Measurements from ENCODE around the gene BHLHA15.

BHLHA15 gene

DNA sequence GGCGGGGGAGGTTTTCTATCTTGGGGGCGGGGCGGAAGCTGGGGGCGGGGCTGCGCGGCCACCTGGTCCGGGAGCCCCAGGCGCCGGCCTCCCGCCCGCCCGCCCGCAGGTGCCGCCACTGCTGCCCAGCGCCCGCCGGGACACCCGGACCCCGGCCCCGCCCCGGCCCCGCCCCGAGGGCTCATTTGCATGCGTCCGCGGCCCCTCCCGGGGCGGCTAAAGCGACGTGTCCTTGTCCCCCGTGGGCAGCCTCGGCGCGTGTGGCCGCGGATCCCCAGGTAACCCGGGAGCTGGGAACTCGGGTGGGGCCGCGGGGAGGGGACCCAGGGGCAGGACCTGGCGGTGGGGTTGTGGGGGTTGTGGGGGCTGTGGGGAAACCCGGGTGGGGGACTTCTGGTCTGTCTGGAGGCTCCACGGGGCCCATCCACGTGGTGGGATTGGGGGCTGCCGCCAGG is at the start of gene BHLHA15:
Gene BHLHA15, plus strand, starts transcription at position 219 of the 455 bp plus-strand sequence. CDS start 871 bp downstream, outside the sequence.
- no peak within 1 kb of the TSS for H3K27ac ChIP-seq (ENCODE audit: low read depth, low read length)
- H3K27me3 ChIP-seq (ENCODE audit: control insufficient read depth, insufficient read depth, low read length) = no peaks in the 10 kb centered on the region
- peak within 1 kb of the TSS; percentile 43 for H3K4me3 ChIP-seq (ENCODE audit: low read depth, low read length)
- no peaks in the 10 kb centered on the region for H3K9me3 ChIP-seq (ENCODE audit: control insufficient read depth, insufficient read depth, low read length)
- H3K4me1 ChIP-seq (ENCODE audit: control insufficient read depth, insufficient read depth, low read length) = no peaks in the 10 kb centered on the region
- H3K36me3 ChIP-seq (ENCODE audit: control insufficient read depth, insufficient read depth, low read length) = peaks cover 13% of the 10 kb centered on the region
- H3K9ac ChIP-seq (ENCODE audit: low read depth, low read length) = no peak within 1 kb of the TSS

DNA sequence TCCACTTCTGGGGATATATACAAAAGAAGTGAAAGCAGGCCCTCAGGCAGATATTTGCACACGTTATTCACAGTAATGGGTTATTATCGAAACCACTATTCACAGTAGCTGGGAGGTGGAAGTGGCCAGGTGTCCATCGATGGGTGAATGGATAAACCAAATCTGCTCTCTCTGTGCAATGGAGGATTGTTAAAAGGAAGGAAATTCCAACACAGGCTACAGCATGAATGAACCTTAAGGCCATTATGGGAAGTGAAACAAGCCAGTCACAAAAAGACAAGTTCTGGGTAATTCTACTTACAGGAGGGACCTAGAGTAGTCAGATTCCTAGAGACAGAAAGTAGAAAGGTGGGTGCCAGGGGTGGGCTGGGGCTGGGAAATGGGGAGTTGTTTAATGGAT is 48.5 kb upstream of the BHLHA15 start:
- Histone ChIP-seq H3K36me3 (ENCODE audit: control insufficient read depth, insufficient read depth, low read length) (peaks cover 9% of the 10 kb centered on the region), H3K4me1 (ENCODE audit: control insufficient read depth, insufficient read depth, low read length) (no peaks in the 10 kb centered on the region), H3K9ac (ENCODE audit: low read depth, low read length) (no peak overlapping the region), H3K9me3 (ENCODE audit: control insufficient read depth, insufficient read depth, low read length) (no peaks in the 10 kb centered on the region), H3K27ac (ENCODE audit: low read depth, low read length) (no peak overlapping the region), H3K4me3 (ENCODE audit: low read depth, low read length) (no peak overlapping the region), H3K27me3 (ENCODE audit: control insufficient read depth, insufficient read depth, low read length) (no peaks in the 10 kb centered on the region)

- no peaks in the 10 kb centered on the region for H3K4me1 ChIP-seq (ENCODE audit: control insufficient read depth, insufficient read depth, low read length)
- H3K4me3 ChIP-seq (ENCODE audit: low read depth, low read length) = no peak overlapping the region
- H3K27ac ChIP-seq (ENCODE audit: low read depth, low read length) = no peak overlapping the region
- no peaks in the 10 kb centered on the region for H3K27me3 ChIP-seq (ENCODE audit: control insufficient read depth, insufficient read depth, low read length)
- H3K9ac ChIP-seq (ENCODE audit: low read depth, low read length) = no peak overlapping the region
- H3K9me3 ChIP-seq (ENCODE audit: control insufficient read depth, insufficient read depth, low read length) = no peaks in the 10 kb centered on the region
- H3K36me3 ChIP-seq (ENCODE audit: control insufficient read depth, insufficient read depth, low read length) = peaks cover 9% of the 10 kb centered on the region
Observed at GRCh38 chr7:98163269-98163668, 48.0 kb upstream of the BHLHA15 start.

DNA sequence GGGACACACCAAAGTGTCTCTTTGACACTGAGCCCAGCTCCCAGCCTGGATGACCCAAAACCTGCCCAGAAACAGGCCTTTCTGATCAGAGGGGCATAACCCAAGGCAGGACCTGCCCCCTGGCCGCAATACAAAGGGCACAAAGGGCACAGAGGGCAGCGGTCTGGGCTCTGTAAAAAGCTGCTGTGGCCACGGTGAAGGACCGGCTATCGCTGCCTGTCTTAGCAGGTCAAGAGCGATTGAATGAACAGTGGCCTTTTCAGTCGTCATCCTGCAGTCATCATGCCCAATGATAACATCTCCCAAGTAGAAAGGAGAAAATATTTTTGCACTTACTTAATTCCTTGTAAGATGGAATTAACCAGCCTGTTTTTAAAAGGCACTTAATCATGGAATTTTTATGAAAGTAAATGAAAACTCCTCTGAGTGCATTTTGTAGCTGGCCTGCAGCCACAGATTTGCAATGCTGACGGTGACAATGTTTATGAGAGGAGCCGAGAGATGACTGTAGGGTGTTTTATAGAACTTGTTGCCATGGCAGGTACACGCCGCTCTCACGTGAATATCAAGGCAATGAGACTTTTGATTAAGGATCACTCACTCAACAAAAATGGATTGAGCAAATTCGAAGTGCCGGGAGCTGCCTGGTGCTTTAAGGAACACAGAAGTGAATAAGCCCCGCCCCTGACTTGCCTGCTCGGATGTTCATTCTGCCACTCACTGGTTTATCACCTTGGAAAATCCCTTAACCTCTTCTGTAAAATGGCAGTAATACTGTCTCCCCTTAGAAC is 47.3 kb upstream of the BHLHA15 start:
- H3K36me3 ChIP-seq (ENCODE audit: control insufficient read depth, insufficient read depth, low read length) = peaks cover 9% of the 10 kb centered on the region
- H3K9me3 ChIP-seq (ENCODE audit: control insufficient read depth, insufficient read depth, low read length) = no peaks in the 10 kb centered on the region
- H3K4me3 ChIP-seq (ENCODE audit: low read depth, low read length) = no peak overlapping the region
- H3K27ac ChIP-seq (ENCODE audit: low read depth, low read length) = no peak overlapping the region
- peaks cover 2% of the 10 kb centered on the region; the same call in 1 of the 2 replicates for H3K4me1 ChIP-seq (ENCODE audit: control insufficient read depth, insufficient read depth, low read length)
- H3K27me3 ChIP-seq (ENCODE audit: control insufficient read depth, insufficient read depth, low read length) = no peaks in the 10 kb centered on the region
- no peak overlapping the region for H3K9ac ChIP-seq (ENCODE audit: low read depth, low read length)

GRCh38 chr7:98165827-98166667 is 45.2 kb upstream of the BHLHA15 start:
- Histone ChIP-seq H3K36me3 (ENCODE audit: control insufficient read depth, insufficient read depth, low read length) (peaks cover 3% of the 10 kb centered on the region), H3K9ac (ENCODE audit: low read depth, low read length) (no peak overlapping the region), H3K4me1 (ENCODE audit: control insufficient read depth, insufficient read depth, low read length) (peaks cover 15% of the 10 kb centered on the region; the same call in 1 of the 2 replicates), H3K4me3 (ENCODE audit: low read depth, low read length) (no peak overlapping the region), H3K9me3 (ENCODE audit: control insufficient read depth, insufficient read depth, low read length) (no peaks in the 10 kb centered on the region), H3K27me3 (ENCODE audit: control insufficient read depth, insufficient read depth, low read length) (no peaks in the 10 kb centered on the region), H3K27ac (ENCODE audit: low read depth, low read length) (no peak overlapping the region)

- no peak overlapping the region for H3K4me3 ChIP-seq (ENCODE audit: low read depth, low read length)
Observed at GRCh38 chr7:98166668-98166970, 44.6 kb upstream of the BHLHA15 start.

DNA sequence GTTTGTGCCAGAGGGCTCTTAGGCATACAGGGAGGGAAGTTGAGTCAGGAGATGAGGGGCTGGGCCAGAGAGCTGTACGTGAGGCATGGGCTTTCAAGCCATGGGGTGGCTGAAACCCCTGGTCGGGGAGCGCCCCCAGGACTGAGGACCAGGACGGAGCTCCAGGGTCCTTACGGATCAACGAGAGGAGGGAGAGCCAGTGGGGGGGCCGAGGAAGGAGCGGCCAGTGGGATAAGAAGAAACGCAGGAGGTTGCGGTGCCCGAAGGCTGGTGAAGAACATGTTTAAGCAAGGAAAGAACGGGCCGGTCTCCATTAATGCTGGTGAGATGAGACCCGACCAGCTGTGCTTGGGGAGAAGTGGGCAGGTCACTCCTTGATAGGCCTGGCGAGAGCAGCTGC is 43.6 kb upstream of the BHLHA15 start:
- Histone ChIP-seq H3K4me1 (ENCODE audit: control insufficient read depth, insufficient read depth, low read length) (peaks cover 15% of the 10 kb centered on the region; the same call in 1 of the 2 replicates), H3K9ac (ENCODE audit: low read depth, low read length) (no peak overlapping the region), H3K36me3 (ENCODE audit: control insufficient read depth, insufficient read depth, low read length) (peaks cover 18% of the 10 kb centered on the region), H3K27me3 (ENCODE audit: control insufficient read depth, insufficient read depth, low read length) (no peaks in the 10 kb centered on the region), H3K27ac (ENCODE audit: low read depth, low read length) (no peak overlapping the region), H3K9me3 (ENCODE audit: control insufficient read depth, insufficient read depth, low read length) (no peaks in the 10 kb centered on the region), H3K4me3 (ENCODE audit: low read depth, low read length) (no peak overlapping the region)

More at GRCh38 chr7:98166668-98166970, 44.6 kb upstream of the BHLHA15 start:
- H3K36me3 ChIP-seq (ENCODE audit: control insufficient read depth, insufficient read depth, low read length) = peaks cover 9% of the 10 kb centered on the region
- no peak overlapping the region for H3K27ac ChIP-seq (ENCODE audit: low read depth, low read length)
- H3K4me1 ChIP-seq (ENCODE audit: control insufficient read depth, insufficient read depth, low read length) = peaks cover 15% of the 10 kb centered on the region; the same call in 1 of the 2 replicates
- no peaks in the 10 kb centered on the region for H3K27me3 ChIP-seq (ENCODE audit: control insufficient read depth, insufficient read depth, low read length)
- H3K9ac ChIP-seq (ENCODE audit: low read depth, low read length) = no peak overlapping the region
- no peaks in the 10 kb centered on the region for H3K9me3 ChIP-seq (ENCODE audit: control insufficient read depth, insufficient read depth, low read length)

- no peaks in the 10 kb centered on the region for H3K27me3 ChIP-seq (ENCODE audit: control insufficient read depth, insufficient read depth, low read length)
- no peak overlapping the region for H3K9ac ChIP-seq (ENCODE audit: low read depth, low read length)
- no peak overlapping the region for H3K4me3 ChIP-seq (ENCODE audit: low read depth, low read length)
- H3K36me3 ChIP-seq (ENCODE audit: control insufficient read depth, insufficient read depth, low read length) = peaks cover 24% of the 10 kb centered on the region
- no peaks in the 10 kb centered on the region for H3K9me3 ChIP-seq (ENCODE audit: control insufficient read depth, insufficient read depth, low read length)
- H3K4me1 ChIP-seq (ENCODE audit: control insufficient read depth, insufficient read depth, low read length) = peaks cover 15% of the 10 kb centered on the region; the same call in 1 of the 2 replicates
- no peak overlapping the region for H3K27ac ChIP-seq (ENCODE audit: low read depth, low read length)
Observed at GRCh38 chr7:98168181-98168903, 42.9 kb upstream of the BHLHA15 start.

- Histone ChIP-seq H3K4me1 (ENCODE audit: control insufficient read depth, insufficient read depth, low read length) (peaks cover 15% of the 10 kb centered on the region; the same call in 1 of the 2 replicates), H3K27ac (ENCODE audit: low read depth, low read length) (no peak overlapping the region), H3K9ac (ENCODE audit: low read depth, low read length) (no peak overlapping the region), H3K9me3 (ENCODE audit: control insufficient read depth, insufficient read depth, low read length) (no peaks in the 10 kb centered on the region), H3K36me3 (ENCODE audit: control insufficient read depth, insufficient read depth, low read length) (peaks cover 25% of the 10 kb centered on the region), H3K4me3 (ENCODE audit: low read depth, low read length) (no peak overlapping the region), H3K27me3 (ENCODE audit: control insufficient read depth, insufficient read depth, low read length) (no peaks in the 10 kb centered on the region)
Observed at GRCh38 chr7:98168904-98169621, 42.2 kb upstream of the BHLHA15 start.

- Histone ChIP-seq H3K9ac (ENCODE audit: low read depth, low read length) (no peak overlapping the region), H3K4me3 (ENCODE audit: low read depth, low read length) (no peak overlapping the region), H3K36me3 (ENCODE audit: control insufficient read depth, insufficient read depth, low read length) (peaks cover 42% of the 10 kb centered on the region), H3K4me1 (ENCODE audit: control insufficient read depth, insufficient read depth, low read length) (peaks cover 15% of the 10 kb centered on the region; the same call in 1 of the 2 replicates), H3K9me3 (ENCODE audit: control insufficient read depth, insufficient read depth, low read length) (no peaks in the 10 kb centered on the region), H3K27ac (ENCODE audit: low read depth, low read length) (no peak overlapping the region), H3K27me3 (ENCODE audit: control insufficient read depth, insufficient read depth, low read length) (no peaks in the 10 kb centered on the region)
Observed at GRCh38 chr7:98170966-98171365, 40.3 kb upstream of the BHLHA15 start.

Data from HUES48 (cell line).